Upper lobe of left lung (tissue), 6 donors: Measurements from ENCODE around the gene VPS35L. TPM values are rescaled to one million over a fixed set of nuclear protein-coding genes. Genes with fewer than 3 reads are reported as not detected.

Source experiments
- ATAC-seq, 2 donors: fragments of 200-7000 bp; cut with Tn5 transposase; one replicate each; pipeline ENCODE4 v1.9.1; 2022; ENCODE audit warnings: mild to moderate bottlenecking in 2 of 2, moderate library complexity in 2 of 2; ENCODE audit not compliant: low FRiP score in 2 of 2
- DNase-seq, 2 donors: peaks; one replicate each; pipeline ENCODE4 v3.0.0-alpha.2; 2019 to 2020
- H3K27ac ChIP-seq, 4 donors: fragments of 200-600 bp; sonication (generic); one replicate each; pipeline ENCODE4 v1.5.1; 2016 to 2019
- H3K27me3 ChIP-seq, 4 donors: fragments of 200-600 bp; sonication (generic); one replicate each; pipeline ENCODE4 v1.5.1; 2017 to 2019
- H3K36me3 ChIP-seq, 4 donors: fragments of 200-600 bp; sonication (generic); one replicate each; pipeline ENCODE4 v1.5.1; 2016 to 2019
- H3K4me1 ChIP-seq, 4 donors: fragments of 200-600 bp; sonication (generic); one replicate each; pipeline ENCODE4 v1.5.1; 2018 to 2019
- H3K4me3 ChIP-seq, 4 donors: fragments of 200-600 bp; sonication (generic); one replicate each; pipeline ENCODE4 v1.5.1; 2017 to 2019; ENCODE audit warnings: mild to moderate bottlenecking in 2 of 4, moderate library complexity in 1 of 4
- H3K9me3 ChIP-seq, 4 donors: fragments of 200-600 bp; sonication (generic); one replicate each; pipeline ENCODE4 v1.5.1; 2018 to 2019
- CTCF ChIP-seq, 6 experiments: fragments of 450-650 bp in 4 of 6; fragments of 200-600 bp in 2 of 6; sonication (generic) in 2 of 6; IDR thresholded peaks; one replicate each; pipeline ENCODE4 v1.5.1; 2016 to 2019; ENCODE audit warnings: antibody characterized with exemption in 6 of 6
- EP300 ChIP-seq, 4 donors: sonication (generic); formaldehyde crosslinking; IDR thresholded peaks; one replicate each; pipeline ENCODE4 v1.5.1; 2017; ENCODE audit warnings: antibody characterized with exemption in 4 of 4, control low read depth in 2 of 4
- POLR2A ChIP-seq, 4 donors: fragments of 450-650 bp; IDR thresholded peaks; one replicate each; pipeline ENCODE4 v1.5.1; 2016 to 2017; ENCODE audit warnings: antibody characterized with exemption in 4 of 4, mild to moderate bottlenecking in 2 of 4
- POLR2AphosphoS5 ChIP-seq, 2 donors: sonication (generic); formaldehyde crosslinking; IDR thresholded peaks; one replicate each; pipeline ENCODE4 v1.5.1; 2017; ENCODE audit warnings: antibody characterized with exemption in 2 of 2
- WGBS, 2 donors: methylation state at CpG; one replicate each; pipeline ENCODE4 v1.1.5; 2017 to 2018; 5-methylcytosine and 5-hydroxymethylcytosine counted together
- total RNA-seq, 6 donors: library from RNA; depleted of rRNA in 4 of 6; stranded (reverse); fragments of >200 nt in 4 of 6; gene quantifications; one replicate each; pipeline versions ENCODE4 v1.1.0 to v1.2.1, GENCODE V29; 2016 to 2021
- donor health status: DM: no; HTN: no; CAD: no; lungs with moderate emphysema.
- donor health status: DM: no; HTN: yes; CAD: no; lungs with severe emphysema.

VPS35L gene
- total RNA-seq, 6 donors from 2014 or later: 39.8 to 52.9 (median 45.2) TPM

GRCh38 chr16:19654147-19654546, 98.6 kb downstream of the VPS35L start:
- Histone ChIP-seq H3K27me3 (no peaks in the 10 kb centered on the region), H3K36me3 (peaks cover 23 to 68% (median 42%) of the 10 kb centered on the region in 4 donors), H3K27ac (no peak overlapping the region), H3K4me3 (no peak overlapping the region), H3K9me3 (no peaks in the 10 kb centered on the region), H3K4me1 (no peaks in the 10 kb centered on the region)
- TF ChIP-seq EP300 (IDR thresholded peaks at IDR 0.05) (no peak), CTCF (IDR thresholded peaks at IDR 0.05) (no peak), POLR2AphosphoS5 (IDR thresholded peaks at IDR 0.05) (no peak), POLR2A (IDR thresholded peaks at IDR 0.05) (no peak)
- WGBS, 2 donors: 91 to 94% methylated on average over 9 of the region's 9 CpGs
- ATAC-seq: no peak
- no peak for DNase-seq

GRCh38 chr16:19655242-19655777, 99.8 kb downstream of the VPS35L start:
- no peaks in the 10 kb centered on the region for H3K9me3 ChIP-seq
- H3K4me3 ChIP-seq: no peak overlapping the region
- ATAC-seq (no peak), DNase-seq (no peak)
- H3K4me1 ChIP-seq: no peaks in the 10 kb centered on the region
- WGBS, 2 donors: 91 to 95% methylated on average over 9 of the region's 9 CpGs
- no peak overlapping the region for H3K27ac ChIP-seq
- peaks cover 23 to 59% (median 40%) of the 10 kb centered on the region in 4 donors for H3K36me3 ChIP-seq
- TF ChIP-seq POLR2A (IDR thresholded peaks at IDR 0.05): no peak
- no peak for TF ChIP-seq POLR2AphosphoS5 (IDR thresholded peaks at IDR 0.05)
- TF ChIP-seq CTCF (IDR thresholded peaks at IDR 0.05): no peak
- no peak for TF ChIP-seq EP300 (IDR thresholded peaks at IDR 0.05)
- H3K27me3 ChIP-seq: no peaks in the 10 kb centered on the region

GRCh38 chr16:19657831-19658230, 102.3 kb downstream of the VPS35L start:
- no peak for TF ChIP-seq CTCF (IDR thresholded peaks at IDR 0.05)
- TF ChIP-seq EP300 (IDR thresholded peaks at IDR 0.05): no peak
- TF ChIP-seq POLR2A (IDR thresholded peaks at IDR 0.05): no peak
- TF ChIP-seq POLR2AphosphoS5 (IDR thresholded peaks at IDR 0.05): no peak
- WGBS, 2 donors: 87 to 92% methylated on average over 4 of the region's 4 CpGs
- Histone ChIP-seq H3K27me3 (no peaks in the 10 kb centered on the region), H3K4me3 (no peak overlapping the region), H3K9me3 (no peaks in the 10 kb centered on the region), H3K4me1 (no peaks in the 10 kb centered on the region), H3K36me3 (peaks cover 14 to 48% (median 30%) of the 10 kb centered on the region in 4 donors), H3K27ac (no peak overlapping the region)
- ATAC-seq: no peak
- no peak for DNase-seq

- H3K27ac ChIP-seq: no peak overlapping the region
- DNase-seq: no peak
- H3K4me1 ChIP-seq: no peaks in the 10 kb centered on the region
- H3K9me3 ChIP-seq: no peaks in the 10 kb centered on the region
- peaks cover 0 to 31% (median 14%) of the 10 kb centered on the region in 4 donors for H3K36me3 ChIP-seq
- no peak for TF ChIP-seq EP300 (IDR thresholded peaks at IDR 0.05)
- TF ChIP-seq POLR2A (IDR thresholded peaks at IDR 0.05): no peak
- no peak for ATAC-seq
- H3K4me3 ChIP-seq: no peak overlapping the region
- H3K27me3 ChIP-seq: no peaks in the 10 kb centered on the region
- WGBS, 2 donors: 97 to 100% methylated on average over 1 of the region's 1 CpG
Measured at GRCh38 chr16:19659554-19659953, 104.1 kb downstream of the VPS35L start.

GRCh38 chr16:19660432-19660831, 104.9 kb downstream of the VPS35L start:
- Histone ChIP-seq H3K9me3 (no peaks in the 10 kb centered on the region), H3K36me3 (peaks cover 0 to 23% (median 10%) of the 10 kb centered on the region in 4 donors), H3K4me1 (no peaks in the 10 kb centered on the region), H3K27ac (no peak overlapping the region), H3K4me3 (no peak overlapping the region), H3K27me3 (no peaks in the 10 kb centered on the region)
- no peak for DNase-seq
- TF ChIP-seq POLR2A (IDR thresholded peaks at IDR 0.05) (no peak), CTCF (IDR thresholded peaks at IDR 0.05) (no peak), POLR2AphosphoS5 (IDR thresholded peaks at IDR 0.05) (no peak), EP300 (IDR thresholded peaks at IDR 0.05) (no peak)
- no peak for ATAC-seq
- WGBS, 2 donors: 91 to 93% methylated on average over 1 of the region's 1 CpG
